GM13976 (cell line): ENCODE measurements around the gene NDUFAF8.

Experiments
- DNase-seq: peaks from one replicate; pipeline ENCODE4 v3.0.0; 2012; ENCODE audit warnings: low spot score
- in situ Hi-C: fragments of 300-500 bp; cut with MboI; formaldehyde crosslinking; loops from one replicate; pipeline ENCODE4 v1.12.0; 2022; ENCODE audit warnings: low sequenced_read_pairs, mixed read lengths, inconsistent platforms; ENCODE audit not compliant: unreplicated experiment
- TF ChIP-seq, protein P1 (sequence below): IDR thresholded peaks from 2 replicates; pipeline ENCODE4 v1.5.1; 2012; ENCODE audit warnings: borderline replicate concordance, mild to moderate bottlenecking; ENCODE audit not compliant: insufficient read depth; ENCODE audit errors: extremely low read depth, missing control alignments, control extremely low read depth

NDUFAF8 gene

DNA sequence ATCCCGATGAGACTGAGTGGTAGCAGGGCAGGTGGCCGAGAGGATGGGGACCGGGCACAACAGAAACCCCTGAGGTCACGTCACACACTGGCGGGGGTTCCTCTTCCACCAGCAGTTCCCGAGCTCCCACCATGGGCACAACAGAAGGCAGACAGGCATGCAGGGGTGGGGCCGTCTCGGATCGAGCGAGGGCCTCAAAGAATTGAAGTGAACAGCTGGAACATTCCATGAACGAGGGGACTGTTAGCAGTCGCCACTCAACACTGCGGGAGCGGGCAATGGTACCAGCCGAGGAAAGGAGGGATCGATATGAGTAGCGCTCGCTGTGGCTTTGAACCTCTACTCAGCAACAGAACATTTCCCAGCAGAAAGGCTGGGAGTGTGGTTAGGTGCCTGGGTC is 21.6 kb upstream of the NDUFAF8 start:
- in situ Hi-C loops: no loop called here
- no peak for DNase-seq
- TF ChIP-seq, protein P1, sequence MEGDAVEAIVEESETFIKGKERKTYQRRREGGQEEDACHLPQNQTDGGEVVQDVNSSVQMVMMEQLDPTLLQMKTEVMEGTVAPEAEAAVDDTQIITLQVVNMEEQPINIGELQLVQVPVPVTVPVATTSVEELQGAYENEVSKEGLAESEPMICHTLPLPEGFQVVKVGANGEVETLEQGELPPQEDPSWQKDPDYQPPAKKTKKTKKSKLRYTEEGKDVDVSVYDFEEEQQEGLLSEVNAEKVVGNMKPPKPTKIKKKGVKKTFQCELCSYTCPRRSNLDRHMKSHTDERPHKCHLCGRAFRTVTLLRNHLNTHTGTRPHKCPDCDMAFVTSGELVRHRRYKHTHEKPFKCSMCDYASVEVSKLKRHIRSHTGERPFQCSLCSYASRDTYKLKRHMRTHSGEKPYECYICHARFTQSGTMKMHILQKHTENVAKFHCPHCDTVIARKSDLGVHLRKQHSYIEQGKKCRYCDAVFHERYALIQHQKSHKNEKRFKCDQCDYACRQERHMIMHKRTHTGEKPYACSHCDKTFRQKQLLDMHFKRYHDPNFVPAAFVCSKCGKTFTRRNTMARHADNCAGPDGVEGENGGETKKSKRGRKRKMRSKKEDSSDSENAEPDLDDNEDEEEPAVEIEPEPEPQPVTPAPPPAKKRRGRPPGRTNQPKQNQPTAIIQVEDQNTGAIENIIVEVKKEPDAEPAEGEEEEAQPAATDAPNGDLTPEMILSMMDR: no peak

DNA sequence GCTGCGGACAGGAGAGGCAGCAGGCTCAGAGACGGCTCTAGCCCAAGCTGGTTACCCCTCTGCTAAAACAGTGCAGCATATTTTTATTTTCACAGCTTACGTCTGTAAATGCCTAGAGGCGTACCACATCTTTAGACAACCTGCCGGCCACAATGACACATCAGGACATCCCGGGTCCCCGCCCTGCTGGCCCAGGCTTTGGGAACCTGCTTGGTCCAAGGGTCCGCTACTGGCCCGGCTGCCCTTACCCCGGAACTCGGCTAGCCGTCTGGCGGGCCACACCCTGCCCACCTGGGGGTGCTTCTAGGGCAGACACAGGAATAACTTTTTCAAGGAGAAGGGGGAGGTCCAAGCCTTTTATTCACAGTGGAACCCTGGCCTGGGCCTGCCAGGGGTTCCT is 20.7 kb upstream of the NDUFAF8 start:
- TF ChIP-seq, protein P1: no peak
- in situ Hi-C loops: no loop called here

DNA sequence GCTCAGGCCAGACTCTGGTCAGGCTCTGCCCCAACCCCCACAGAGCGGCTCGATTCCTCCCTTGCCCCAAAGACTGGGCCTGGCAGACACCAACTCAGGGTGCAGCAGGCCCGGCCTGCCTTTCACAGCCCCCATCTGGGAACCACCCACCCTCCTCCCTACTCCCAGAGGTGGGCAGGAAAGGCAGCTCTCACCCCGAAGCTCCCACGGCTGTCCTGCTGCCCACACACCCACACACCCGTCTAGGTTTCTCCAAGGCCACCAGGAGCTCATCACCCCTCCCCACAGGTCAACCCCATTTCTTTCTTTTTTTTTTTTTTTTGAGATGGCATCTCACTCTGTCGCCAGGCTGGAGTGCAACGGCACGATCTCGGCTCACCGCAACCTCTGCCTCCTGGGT is 20.1 kb upstream of the NDUFAF8 start:
- no peak for DNase-seq
- in situ Hi-C loops: no loop called here
- TF ChIP-seq, protein P1: no peak

More for the DNA sequence above, 20.7 kb upstream of the NDUFAF8 start:
- DNase-seq: no peak

DNA sequence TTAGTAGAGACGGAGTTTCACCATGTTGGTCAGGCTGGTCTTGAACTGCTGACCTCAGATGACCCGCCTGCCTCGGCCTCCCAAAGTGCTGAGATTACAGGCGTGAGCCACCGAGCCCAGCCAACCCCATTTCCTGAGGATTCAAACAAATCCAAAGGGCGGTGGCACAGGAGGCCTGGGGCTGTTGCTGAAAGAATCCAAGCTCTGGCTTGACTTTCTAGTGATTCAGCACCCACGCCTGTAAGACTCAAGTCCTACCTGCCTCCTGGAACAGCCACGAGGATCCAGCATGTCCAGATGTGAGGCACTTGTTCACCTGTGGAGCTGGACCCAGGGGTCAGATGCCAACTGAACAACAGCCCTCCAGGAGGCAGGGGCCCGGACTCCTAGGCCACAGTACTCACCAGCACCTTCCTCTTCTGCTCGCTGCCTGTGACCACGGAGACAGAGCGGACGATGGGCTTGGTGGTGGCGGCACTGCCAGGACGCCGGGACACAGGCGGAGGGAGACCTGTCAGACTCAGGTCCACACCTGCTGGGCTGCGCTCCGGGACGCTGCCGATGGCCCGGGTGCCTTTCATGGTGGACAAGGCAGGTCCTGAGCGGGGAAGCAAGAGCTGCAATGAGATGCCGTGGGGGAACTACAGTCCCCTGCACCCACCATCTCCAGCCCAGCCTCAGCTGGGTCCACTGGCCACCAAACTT is 19.5 kb upstream of the NDUFAF8 start:
- in situ Hi-C loops: no loop called here
- DNase-seq: no peak
- TF ChIP-seq, protein P1: no peak

DNA sequence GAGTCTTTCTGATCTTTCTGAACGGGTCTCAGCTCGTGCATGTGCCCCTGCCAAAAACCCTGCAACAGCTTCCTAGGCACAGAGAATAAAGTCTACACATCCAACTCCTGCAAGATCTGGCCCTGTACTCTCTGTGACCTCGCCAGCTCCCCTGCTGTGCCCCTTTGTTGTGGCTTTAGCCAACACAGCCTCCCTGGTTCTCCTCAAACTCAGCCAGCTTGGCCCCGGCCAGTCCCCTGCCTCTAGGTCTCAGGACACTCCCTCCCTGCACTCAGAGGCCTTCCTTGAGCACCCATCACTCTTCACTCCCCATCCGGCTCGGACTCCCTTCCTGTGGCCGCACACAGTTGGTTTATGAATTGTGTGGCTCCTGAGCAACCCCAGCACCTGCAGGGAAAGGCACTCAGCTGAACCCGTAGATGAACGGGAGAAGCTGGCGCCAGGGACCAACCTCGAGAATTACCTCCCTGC is 17.7 kb upstream of the NDUFAF8 start:
- in situ Hi-C loops: no loop called here
- TF ChIP-seq, protein P1: no peak
- DNase-seq: no peak

DNA sequence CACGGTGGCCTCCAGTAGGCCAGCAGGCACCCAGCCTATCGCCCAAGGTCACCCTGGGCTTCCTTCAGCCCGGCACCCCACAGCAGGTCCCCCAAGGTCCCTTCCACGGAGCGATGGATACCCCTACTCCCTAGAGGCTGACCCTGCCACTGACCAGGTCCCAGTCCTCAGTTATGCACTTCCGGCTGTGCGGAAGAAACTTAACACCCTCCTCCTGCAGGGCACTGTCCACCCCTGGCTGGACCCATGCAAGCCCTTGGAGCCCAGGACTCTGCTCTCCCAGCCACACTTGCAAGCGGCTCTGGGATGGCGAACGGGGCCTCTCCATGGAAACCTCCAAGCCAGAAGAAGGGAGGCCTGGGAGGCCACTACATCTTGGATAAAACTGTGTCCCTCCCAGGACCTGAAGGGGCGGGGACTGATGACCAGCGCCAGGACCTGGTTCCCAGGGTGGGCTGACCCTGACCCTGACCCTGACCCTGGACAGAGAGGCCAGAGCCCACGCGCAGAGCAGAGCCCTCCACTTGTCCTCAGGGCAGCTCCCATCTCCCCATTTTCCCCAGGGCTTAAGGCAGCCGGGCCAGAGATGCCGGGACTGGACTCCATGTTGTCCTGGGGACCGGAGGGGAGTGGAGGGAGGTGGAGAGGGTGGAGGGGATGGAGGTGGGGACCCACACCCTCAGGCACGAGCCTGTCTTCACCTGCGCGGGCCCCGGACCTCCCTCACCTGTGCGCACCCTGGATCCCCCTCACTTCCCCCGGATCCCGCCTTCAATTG is 17.1 kb upstream of the NDUFAF8 start:
- DNase-seq: no peak
- in situ Hi-C loops: no loop called here
- TF ChIP-seq, protein P1: no peak
